GM18526 (cell line): Measurements from ENCODE around the gene TMOD2.
A peak's percentile ranks its signal among the peaks of the same experiment; 100 is the strongest.

Experiments used
- POLR2A ChIP-seq: IDR thresholded peaks from 3 replicates; pipeline ENCODE4 v1.6.1; 2011; ENCODE audit not compliant: insufficient read length; ENCODE audit errors: extremely low read depth

TMOD2 gene

GRCh38 chr15:51727141-51727897, 24.1 kb upstream of the TMOD2 start:
- TF ChIP-seq POLR2A: no peak

- TF ChIP-seq POLR2A: peak; percentile 6
Measured at GRCh38 chr15:51731549-51732267, 19.7 kb upstream of the TMOD2 start.

- TF ChIP-seq POLR2A: no peak
Measured at GRCh38 chr15:51732646-51733045, 18.8 kb upstream of the TMOD2 start.

- TF ChIP-seq POLR2A: no peak
Measured at GRCh38 chr15:51735228-51736010, 16.0 kb upstream of the TMOD2 start.

- TF ChIP-seq POLR2A: no peak
Measured at GRCh38 chr15:51736069-51736468, 15.3 kb upstream of the TMOD2 start.

GRCh38 chr15:51736751-51737521, 14.5 kb upstream of the TMOD2 start:
- peak; percentile 43 for TF ChIP-seq POLR2A

GRCh38 chr15:51737522-51738305, 13.7 kb upstream of the TMOD2 start, which contains the start of gene LYSMD2:
Gene LYSMD2 (minus strand): TSS chr15:51737655. CDS start chr15:51737622, 33 bp downstream.
- TF ChIP-seq POLR2A: peak; percentile 48

GRCh38 chr15:51738553-51738952, 12.8 kb upstream of the TMOD2 start:
- TF ChIP-seq POLR2A: no peak

- TF ChIP-seq POLR2A: no peak
Measured at GRCh38 chr15:51739061-51739712, 12.2 kb upstream of the TMOD2 start.

GRCh38 chr15:51749307-51749706, 2.1 kb upstream of the TMOD2 start:
- no peak for TF ChIP-seq POLR2A

- no peak for TF ChIP-seq POLR2A
Measured at GRCh38 chr15:51750186-51750585, 1.2 kb upstream of the TMOD2 start.

GRCh38 chr15:51751697-51752683, 593 bp downstream of the TMOD2 start:
- TF ChIP-seq POLR2A: no peak
